HG03064 (cell line): Measurements from ENCODE around the gene ARHGAP8.
"Not testable (repeated sequence)": the region's sequence is repeated elsewhere in the genome, so short reads cannot be mapped to it uniquely, and the experiment has no call there.

ENCODE experiments used
- ATAC-seq: cut with Tn5 transposase; IDR thresholded peaks from one replicate; pipeline ENCODE4 v1.9.1; 2021; ENCODE audit warnings: low read depth; ENCODE audit not compliant: unreplicated experiment

The ARHGAP8 gene

DNA sequence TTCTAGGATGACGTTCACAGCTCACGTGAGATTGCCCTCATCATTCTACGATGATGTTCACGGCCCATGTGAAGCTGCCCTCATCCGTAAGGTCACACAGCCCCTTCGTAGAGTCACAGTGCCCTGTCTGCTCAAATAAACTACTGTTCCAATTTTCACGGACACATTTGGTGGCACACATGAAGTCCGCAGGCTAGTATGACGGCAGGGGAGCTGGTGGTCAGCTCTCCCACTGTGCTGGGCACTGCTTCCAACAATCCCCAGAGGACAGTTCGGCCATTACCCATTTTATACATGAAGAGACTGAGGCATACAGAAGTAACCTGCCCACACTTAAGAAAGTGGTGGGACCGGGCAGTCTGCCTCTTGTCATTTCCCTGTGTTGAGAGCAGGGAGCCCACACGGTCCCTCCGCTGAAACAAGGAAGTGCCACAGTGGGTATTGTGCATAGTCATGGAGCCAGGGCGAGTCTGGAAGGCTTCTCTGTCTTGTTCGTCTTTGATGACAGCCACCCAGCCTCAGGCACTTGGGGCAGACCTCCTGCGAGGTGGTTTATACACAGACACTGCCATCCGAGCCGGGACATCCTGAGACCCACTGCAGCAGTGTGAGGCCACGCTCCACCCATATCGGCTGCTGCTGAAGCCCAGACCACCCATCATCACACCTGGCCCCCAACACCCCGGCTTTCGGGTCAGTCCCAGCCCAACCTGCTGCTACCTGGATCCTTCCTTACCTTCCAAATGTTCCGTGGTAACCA lies 143.1 kb downstream of the ARHGAP8 start:
- no peak for ATAC-seq

DNA sequence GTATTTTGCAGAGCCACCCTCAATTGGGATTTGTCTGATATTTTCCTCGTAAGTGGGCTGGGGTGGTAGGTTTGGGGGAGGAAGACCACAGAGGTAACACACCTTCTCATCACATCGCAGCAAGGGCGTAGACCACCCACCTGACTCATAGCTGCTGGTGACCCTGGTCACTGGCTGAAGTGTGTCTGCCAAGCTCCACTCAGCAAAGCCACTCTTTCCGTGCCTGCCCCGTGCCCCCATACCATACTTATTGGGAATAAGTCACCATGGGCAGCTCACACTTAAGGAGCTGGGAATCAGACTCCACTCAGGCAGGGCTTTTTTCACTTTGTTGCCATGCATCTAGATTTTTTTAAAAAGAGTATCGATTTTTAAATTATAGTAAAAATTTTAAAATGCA lies 145.9 kb downstream of the ARHGAP8 start:
- no peak for ATAC-seq

DNA sequence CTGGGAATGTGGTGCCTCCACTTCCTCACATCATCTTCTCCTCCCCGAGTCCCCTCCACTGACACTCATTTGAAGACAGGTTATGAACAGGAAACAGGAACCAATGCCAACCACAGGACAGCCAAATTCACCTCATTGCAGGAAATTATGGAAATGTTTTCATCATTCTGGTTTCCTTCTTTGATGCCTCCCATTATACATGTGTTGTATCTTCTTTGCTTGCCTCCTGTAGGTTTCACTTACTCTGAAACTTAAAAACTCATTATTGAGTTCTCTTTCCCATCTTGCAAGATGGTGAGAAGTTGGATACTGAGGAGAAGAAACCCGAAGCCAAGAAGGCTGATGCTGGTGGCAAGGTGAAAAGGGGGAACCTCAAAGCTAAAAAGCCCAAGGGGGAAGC lies 148.9 kb downstream of the ARHGAP8 start:
- no peak for ATAC-seq

DNA sequence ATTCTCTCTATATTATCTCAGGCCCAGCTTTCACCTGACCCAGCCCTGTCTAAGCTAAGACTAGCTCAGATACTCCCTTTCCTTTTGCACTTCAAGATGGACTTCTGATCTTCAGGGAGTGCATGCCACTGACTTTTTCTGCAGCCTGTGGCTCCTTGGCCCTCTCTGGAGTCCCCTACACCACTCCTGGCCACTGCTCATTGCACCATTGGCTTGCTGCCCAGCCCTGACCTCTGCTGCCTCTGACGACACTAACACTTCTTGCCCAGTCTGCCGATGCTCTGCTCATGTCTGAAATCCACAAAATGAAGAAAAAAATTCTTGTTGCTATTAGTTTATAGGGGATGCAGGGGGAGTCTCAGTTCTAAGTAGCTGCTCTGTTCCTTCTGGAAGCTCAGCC lies 150.8 kb downstream of the ARHGAP8 start:
- ATAC-seq, result not testable (repeated sequence)

DNA sequence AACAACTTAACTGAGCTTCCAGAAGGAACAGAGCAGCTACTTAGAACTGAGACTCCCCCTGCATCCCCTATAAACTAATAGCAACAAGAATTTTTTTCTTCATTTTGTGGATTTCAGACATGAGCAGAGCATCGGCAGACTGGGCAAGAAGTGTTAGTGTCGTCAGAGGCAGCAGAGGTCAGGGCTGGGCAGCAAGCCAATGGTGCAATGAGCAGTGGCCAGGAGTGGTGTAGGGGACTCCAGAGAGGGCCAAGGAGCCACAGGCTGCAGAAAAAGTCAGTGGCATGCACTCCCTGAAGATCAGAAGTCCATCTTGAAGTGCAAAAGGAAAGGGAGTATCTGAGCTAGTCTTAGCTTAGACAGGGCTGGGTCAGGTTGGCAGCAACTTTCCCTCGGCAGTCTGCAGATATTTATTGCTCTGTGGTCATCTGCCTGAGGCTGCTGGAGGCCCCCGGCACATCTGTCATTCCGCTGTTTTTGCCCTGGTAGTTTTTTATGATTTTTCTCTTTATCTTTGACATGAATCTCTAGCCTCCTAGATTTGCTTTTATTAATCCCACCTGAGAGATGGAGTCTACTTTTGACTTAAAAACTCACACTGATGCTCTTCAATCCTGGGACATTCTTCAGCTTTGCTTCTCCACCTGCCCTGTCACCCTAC lies 152.2 kb downstream of the ARHGAP8 start:
- ATAC-seq, result not testable (repeated sequence)

DNA sequence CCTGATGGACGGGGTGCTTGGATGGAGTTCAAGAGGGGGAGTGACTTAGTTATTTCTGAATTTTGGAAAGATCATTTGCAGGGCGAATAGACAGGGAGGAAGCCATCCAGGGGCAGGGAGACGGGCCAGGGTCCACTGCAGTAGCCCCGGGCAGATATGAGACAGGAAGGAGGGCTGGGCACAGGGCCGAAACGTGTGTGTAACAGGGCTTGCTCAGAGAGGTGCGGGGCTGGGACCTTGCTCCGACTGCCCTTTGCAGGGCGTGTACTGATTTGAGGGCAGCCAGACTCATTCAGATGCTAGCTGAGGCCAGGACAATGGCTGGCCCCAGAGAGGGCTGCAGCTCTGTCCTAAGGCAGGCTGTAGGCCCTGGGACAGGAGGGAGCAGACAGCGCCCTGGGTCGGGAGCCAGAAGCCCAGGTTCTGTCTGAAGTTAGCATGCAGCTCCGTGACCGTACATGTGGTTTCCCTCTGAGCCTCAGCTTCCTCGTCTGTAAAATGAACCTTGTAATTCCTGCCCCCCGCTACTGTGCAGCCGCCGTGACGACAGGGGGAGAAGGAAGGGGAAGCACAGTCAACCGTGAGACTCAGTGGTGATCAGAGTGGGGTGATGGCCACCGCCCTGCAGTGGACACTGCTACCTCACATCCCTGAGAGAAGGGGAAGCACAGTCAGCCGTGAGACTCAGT lies 154.0 kb downstream of the ARHGAP8 start:
- ATAC-seq, result no peak

DNA sequence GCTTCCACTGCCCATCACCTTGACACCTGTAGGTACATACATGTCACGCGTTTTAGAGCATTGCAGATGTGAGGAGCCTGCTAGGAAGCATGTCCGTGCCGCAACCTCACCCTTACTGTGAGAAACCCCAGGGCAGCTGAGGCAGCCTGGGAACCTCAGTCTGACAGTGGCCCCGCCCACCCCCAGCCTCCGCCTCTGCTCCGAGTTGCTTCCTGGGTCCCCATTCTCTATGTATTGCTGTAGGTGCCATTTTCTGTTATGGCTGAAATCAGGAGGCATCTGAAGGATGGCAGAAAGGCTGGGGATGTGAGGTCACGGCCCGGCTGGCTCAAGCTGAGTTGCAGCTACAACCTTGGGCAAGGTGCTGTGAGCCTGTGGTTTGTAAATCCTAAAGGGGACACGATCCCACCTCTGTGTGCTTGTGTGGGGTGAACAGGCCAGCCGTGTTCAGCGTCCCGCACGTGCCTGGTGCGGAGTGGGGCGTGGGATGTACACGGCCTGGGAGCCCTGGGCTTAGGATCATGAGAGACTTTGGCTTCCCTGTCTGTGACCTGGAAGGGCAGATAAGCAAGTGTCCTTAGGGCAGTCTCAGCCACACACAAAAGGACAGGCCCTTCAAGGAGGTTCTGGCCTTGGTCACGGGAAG lies 154.7 kb downstream of the ARHGAP8 start:
- ATAC-seq, result no peak

DNA sequence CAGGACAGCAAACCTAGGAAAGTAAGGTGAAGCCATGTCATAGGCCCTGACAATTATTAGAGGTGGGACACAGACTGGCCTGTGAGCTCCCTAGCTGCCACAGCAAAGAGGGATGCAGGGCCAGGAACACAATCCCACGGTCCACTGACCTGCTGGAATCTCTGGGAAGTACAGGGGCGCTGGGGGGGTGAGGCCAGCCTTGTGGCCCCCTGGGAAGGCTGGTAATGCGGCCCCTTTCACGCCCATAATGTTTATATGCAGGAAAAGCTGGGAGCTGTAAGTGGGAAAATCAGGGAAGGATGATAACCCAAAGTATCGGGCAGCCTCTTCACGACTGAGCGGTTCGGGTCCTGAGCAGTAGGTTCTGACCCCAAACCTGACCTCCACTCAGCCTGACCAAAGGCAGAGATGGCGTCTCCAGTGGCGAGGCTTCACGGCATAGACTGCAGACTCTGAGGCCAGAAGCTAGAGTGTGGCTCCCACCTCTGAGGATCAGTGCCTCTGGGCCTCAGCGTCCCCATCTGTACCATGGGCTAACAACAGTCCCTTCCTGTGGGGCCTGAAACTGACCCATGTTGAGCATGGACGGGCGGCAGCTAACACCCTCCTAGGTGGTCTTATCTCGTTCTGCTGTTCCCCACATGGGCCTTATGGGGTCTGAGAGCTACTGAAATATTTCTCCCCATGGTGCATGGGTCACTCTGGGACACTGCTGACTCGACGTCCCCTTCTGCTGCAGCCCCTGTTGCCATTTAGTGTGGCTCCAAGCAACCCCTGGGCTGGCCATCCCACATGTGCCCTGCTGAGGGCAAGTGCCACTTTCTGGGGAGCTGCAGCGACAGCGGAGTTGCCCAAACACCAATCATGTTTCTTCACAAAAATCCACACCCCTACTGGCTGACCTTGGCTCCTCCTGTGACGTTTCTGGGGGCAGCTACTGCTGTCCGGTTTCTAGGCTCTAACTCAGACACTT lies 155.7 kb downstream of the ARHGAP8 start:
- ATAC-seq, result no peak

DNA sequence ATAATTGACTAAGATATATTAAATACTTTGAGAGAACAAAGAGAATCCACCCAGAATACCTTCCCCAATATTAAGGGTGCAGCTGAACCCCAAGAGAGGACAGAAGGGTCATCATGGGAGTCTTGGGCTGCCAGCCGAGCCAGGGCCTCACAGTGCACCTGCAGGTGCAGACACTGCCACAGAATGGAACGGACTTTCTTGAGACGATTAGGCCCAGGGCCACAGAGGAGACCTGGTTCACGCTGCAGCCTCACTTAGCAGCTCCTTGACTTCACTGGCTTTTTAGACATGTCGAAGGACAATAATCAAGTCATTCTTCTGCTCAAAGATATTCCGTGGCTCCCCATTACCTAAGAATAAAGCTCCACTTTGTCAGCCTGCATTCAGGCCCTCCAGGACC lies 156.9 kb downstream of the ARHGAP8 start:
- ATAC-seq, result no peak
